K562 (cell line): ENCODE data around the gene CD101. TPM values are rescaled to one million over a fixed set of nuclear protein-coding genes. Genes with fewer than 3 reads are reported as not detected.

Experiments
- ATAC-seq: fragments of 200-7000 bp; cut with Tn5 transposase; 3 replicates; pipeline ENCODE4 v1.9.1; 2020; ENCODE audit warnings: moderate library complexity
- BruUV-seq: library from RNA; stranded (reverse); fragments of 400-500 nt; replicated peaks from 2 replicates; lab custom pipeline; 2021; lab: Mats Ljungman, UMichigan
- CTCF ChIA-PET: fragments of 300-600 bp; formaldehyde crosslinking; extraction: SDS; loops from one replicate; lab custom pipeline; 2021; ENCODE audit warnings: low intra/inter-chr PET ratio; lab: Yijun Ruan, JAX
- POLR2A ChIA-PET: fragments of 300-600, 350-650 bp; sonication (Branson Sonifier 250); formaldehyde crosslinking; extraction: SDS; loops from one replicate; lab custom pipeline; 2021; ENCODE audit warnings: antibody characterized with exemption, inconsistent platforms; lab: Yijun Ruan, JAX
- DNase-seq, 4 experiments: peaks; one replicate each; pipeline versions ENCODE4 v3.0.0 to v3.0.0-alpha.2; 2011 to 2018; ENCODE audit warnings: low spot score in 3 of 4, mixed read lengths in 3 of 4; ENCODE audit errors: extremely low read depth in 1 of 4
- FAIRE-seq: peaks from 2 replicates; lab custom pipeline; 2011; peaks lifted over from hg19 to GRCh38; lab: Jason Lieb, UNC
- H2AFZ ChIP-seq: 2 replicates; pipeline ENCODE4 v1.6.0; 2011; ENCODE audit warnings: low read depth, low read length, control low read depth, inconsistent platforms
- H3K27ac ChIP-seq: fragments of 200-600 bp; 3 replicates; pipeline ENCODE4 v1.8.0; 2011; ENCODE audit warnings: low read depth, mild to moderate bottlenecking, control low read depth, inconsistent platforms, low read length, moderate library complexity, mixed read lengths; ENCODE audit errors: extremely low read depth
- H3K27me3 ChIP-seq, 2 experiments: fragments of 300-600 bp in 1 of 2; 2 replicates in 1 of 2; 3 replicates in 1 of 2; pipeline versions ENCODE4 v1.6.0 to v1.8.0; 2011; ENCODE audit warnings: inconsistent platforms in 2 of 2, low read length in 2 of 2, mild to moderate bottlenecking in 1 of 2, mixed read lengths in 1 of 2, moderate library complexity in 1 of 2; ENCODE audit not compliant: control insufficient read depth in 2 of 2, insufficient read depth in 2 of 2
- H3K36me3 ChIP-seq: fragments of 300-600 bp; 3 replicates; pipeline ENCODE4 v1.8.0; 2011; ENCODE audit warnings: mild to moderate bottlenecking, low read length, inconsistent platforms; ENCODE audit not compliant: control insufficient read depth, insufficient read depth
- H3K4me1 ChIP-seq, 2 experiments: fragments of 200-600 bp in 1 of 2; replicated peaks in 1 of 2; 2 replicates in 1 of 2; 3 replicates in 1 of 2; pipeline versions ENCODE4 v1.5.1 to v1.8.0; 2011; ENCODE audit warnings: inconsistent platforms in 2 of 2, low read length in 2 of 2, mild to moderate bottlenecking in 1 of 2, mixed read lengths in 1 of 2, moderate library complexity in 1 of 2; ENCODE audit not compliant: control insufficient read depth in 2 of 2, insufficient read depth in 2 of 2
- H3K4me2 ChIP-seq: 2 replicates; pipeline ENCODE4 v1.6.1; 2011; ENCODE audit warnings: low read length, control low read depth, inconsistent platforms, mixed read lengths; ENCODE audit not compliant: insufficient read depth
- H3K4me3 ChIP-seq: fragments of 200-600 bp; sonication (generic), shearing (Covaris generic); 2 replicates; pipeline ENCODE4 v1.5.1; 2016; ENCODE audit warnings: control low read depth, inconsistent platforms
- H3K79me2 ChIP-seq: fragments of 200-600 bp; 3 replicates; pipeline ENCODE4 v1.8.0; 2011; ENCODE audit warnings: low read length, inconsistent platforms; ENCODE audit not compliant: control insufficient read depth, insufficient read depth
- H3K9ac ChIP-seq, 2 experiments: 2 replicates each; pipeline versions ENCODE4 v1.6.0 to v1.6.1; 2011; ENCODE audit warnings: low read depth in 2 of 2, low read length in 2 of 2, control low read depth in 1 of 2, inconsistent platforms in 1 of 2, mild to moderate bottlenecking in 1 of 2, mixed read lengths in 1 of 2; ENCODE audit not compliant: insufficient read depth in 1 of 2
- H3K9me1 ChIP-seq: one replicate; pipeline ENCODE4 v1.6.0; 2011; ENCODE audit warnings: inconsistent platforms, mild to moderate bottlenecking, low read length, moderate library complexity; ENCODE audit not compliant: control insufficient read depth, insufficient read depth
- H3K9me3 ChIP-seq: replicated peaks from 2 replicates; pipeline ENCODE4 v1.5.1; 2011; ENCODE audit warnings: low read depth, low read length, inconsistent platforms; ENCODE audit not compliant: control insufficient read depth, insufficient read depth
- H4K20me1 ChIP-seq: replicated peaks from 2 replicates; pipeline ENCODE4 v1.6.1; 2011; ENCODE audit warnings: low read length, inconsistent platforms, mixed read lengths; ENCODE audit not compliant: control insufficient read depth, insufficient read depth
- ARID1B ChIP-seq: fragments of 450-650 bp; IDR thresholded peaks from 2 replicates; pipeline ENCODE4 v1.6.1; 2016; ENCODE audit warnings: antibody characterized with exemption, mild to moderate bottlenecking, inconsistent platforms
- CBFB ChIP-seq: sonication (generic); formaldehyde crosslinking; IDR thresholded peaks from 2 replicates; pipeline ENCODE4 v1.4.0; 2020; ENCODE audit warnings: mild to moderate bottlenecking, missing genetic modification reagents
- CTCFL ChIP-seq: IDR thresholded peaks from 2 replicates; pipeline ENCODE4 v1.6.1; 2011; ENCODE audit warnings: borderline replicate concordance, low read depth, mild to moderate bottlenecking, moderate library complexity, low read length; ENCODE audit not compliant: insufficient read depth, poor library complexity, severe bottlenecking
- FOXA3 ChIP-seq, 2 experiments: fragments of 450-650 bp in 1 of 2; sonication (generic) in 1 of 2; formaldehyde crosslinking; IDR thresholded peaks in 1 of 2; conservative IDR thresholded peaks in 1 of 2; 2 replicates each; pipeline versions ENCODE4 v1.4.0 to v1.8.0; 2020 to 2022; ENCODE audit warnings: mild to moderate bottlenecking in 2 of 2, missing genetic modification reagents in 1 of 2
- HNRNPH1 ChIP-seq: fragments of 200-400 bp; formaldehyde crosslinking; optimal IDR thresholded peaks from 2 replicates; pipeline ENCODE3; 2017; ENCODE audit warnings: low read depth, mild to moderate bottlenecking, low read length, moderate library complexity
- XRCC5 ChIP-seq: fragments of 200-400 bp; formaldehyde crosslinking; IDR thresholded peaks from 2 replicates; pipeline ENCODE4 v1.6.1; 2017; ENCODE audit warnings: low read depth, mild to moderate bottlenecking, low read length
- ZBTB11 ChIP-seq, 3 experiments: fragments of 200-800 bp in 1 of 3; fragments of 250-450 bp in 1 of 3; fragments of 450-650 bp in 1 of 3; sonication (Bioruptor Pico) in 1 of 3; sonication (Bioruptor generic) in 1 of 3; formaldehyde crosslinking in 1 of 3; IDR thresholded peaks; 2 replicates each; pipeline versions ENCODE4 v1.6.1 to v1.8.0; 2016 to 2022; ENCODE audit warnings: mild to moderate bottlenecking in 2 of 3, missing genetic modification characterization in 2 of 3, missing compliant biosample characterization in 1 of 3, moderate library complexity in 1 of 3
- ZNF146 ChIP-seq: IDR thresholded peaks from one replicate; pipeline ENCODE4 v1.6.1; 2018; ENCODE audit warnings: missing compliant biosample characterization; ENCODE audit not compliant: unreplicated experiment
- ZNF316 ChIP-seq: fragments of 450-650 bp; IDR thresholded peaks from 2 replicates; pipeline ENCODE4 v1.6.1; 2016
- ZNF41 ChIP-seq: fragments of 250-450 bp; sonication (Bioruptor Pico); conservative IDR thresholded peaks from 2 replicates; pipeline ENCODE4 v1.4.0; 2020; ENCODE audit warnings: mild to moderate bottlenecking
- ZNF518B ChIP-seq: fragments of 250-450 bp; sonication (Bioruptor Pico); IDR thresholded peaks from 2 replicates; pipeline ENCODE4 v1.5.0; 2021; ENCODE audit warnings: mild to moderate bottlenecking, moderate library complexity
- in situ Hi-C: fragments of 300-500 bp; cut with MboI; formaldehyde crosslinking; loops from 4 replicates; pipeline ENCODE4 v1.15.0; 2018; ENCODE audit warnings: inconsistent platforms, mixed read lengths
- intact Hi-C: fragments of 100-400 bp; cut with micrococcal nuclease; formaldehyde crosslinking; loops from 2 replicates; pipeline ENCODE4 v1.14.2; 2022
- polyA plus RNA-seq, 8 experiments: library from polyadenylated mRNA; depleted of rRNA in 4 of 8; stranded (reverse) in 5 of 8; unstranded in 3 of 8; fragments of >200 nt; fragmentation: Nextera tagmentation in 2 of 8; fragmentation: Illumina TruSeq in 1 of 8; extraction: Ambion mirVana in 2 of 8; extraction: Trizol in 1 of 8; gene quantifications; 2 replicates each; pipeline versions ENCODE4 v1.2.1 to v1.2.3, GENCODE V29; 2011 to 2014; ENCODE audit warnings: inconsistent platforms in 1 of 8, missing spikeins in 1 of 8
- total RNA-seq, 7 experiments: library from RNA; depleted of rRNA in 6 of 7; stranded (reverse); fragments of >200 nt in 6 of 7; fragmentation: Illumina TruSeq in 2 of 7; extraction: Trizol in 2 of 7; gene quantifications; 2 replicates each; pipeline versions ENCODE4 v1.2.1 to v1.2.3, GENCODE V29; 2011 to 2021; ENCODE audit warnings: low replicate concordance in 1 of 7

The CD101 gene
- total and polyA plus RNA-seq, 9 of the 15 experiments (the other 6 are each of a cell fraction or from before 2014, with no cell fraction given): 0.04 to 1.1 (median 0.20) TPM

- in situ Hi-C loops: loop anchor here (5.0 kb wide), 2 partner anchors 322 to 477 kb away; no protein-coding TSS in a partner anchor
Measured at GRCh38 chr1:117054068-117054467, 52.5 kb downstream of the CD101 start.

More at GRCh38 chr1:117054068-117054467, 52.5 kb downstream of the CD101 start:
- DNase-seq (no peak), FAIRE-seq (no peak), ATAC-seq (no peak)
- Histone ChIP-seq H2AFZ (no peak overlapping the region), H3K9me3 (no peaks in the 10 kb centered on the region), H3K27ac (no peak overlapping the region), H3K9me1 (no peaks in the 10 kb centered on the region), H3K27me3 (no peaks in the 10 kb centered on the region), H3K9ac (no peak overlapping the region), H3K36me3 (no peaks in the 10 kb centered on the region), H3K79me2 (peaks cover 12% of the 10 kb centered on the region), H3K4me1 (no peaks in the 10 kb centered on the region; a peak in 2 of 5 replicates)
- intact Hi-C loops: loop anchor here (10.0 kb wide), 4 partner anchors 119 to 909 kb away; no protein-coding TSS in a partner anchor
- no TSS peak for BruUV-seq
- TF ChIP-seq FOXA3 (CRISPR knock-in tag; conservative IDR thresholded peaks at IDR 0.05 in 1 of 2, IDR thresholded peaks at IDR 0.05 in 1 of 2) (no peak), ZNF316 (peak; percentile 12; the same call in 1 of the 2 replicates), ZBTB11 (CRISPR knock-in tag; IDR thresholded peaks at IDR 0.05) (no peak), HNRNPH1 (no peak), ARID1B (no peak), CBFB (no peak), ZNF518B (no peak), XRCC5 (no peak), CTCFL (no peak), ZNF41 (CRISPR knock-in tag) (no peak), ZNF146 (CRISPR knock-in tag) (peak; percentile 61)
- TF ChIP-seq, all 486 proteins: peak for 2
- Histone ChIP-seq H3K4me3 (no peak overlapping the region), H4K20me1 (no peaks in the 10 kb centered on the region), H3K4me2 (no peak overlapping the region)
- POLR2A ChIA-PET: interaction anchor here (1.4 kb wide), 1 partner anchor 10 kb away, joined by 4 read pairs; no protein-coding TSS in a partner anchor
- CTCF ChIA-PET: interaction anchor here (1.8 to 3.4 kb wide), 3 partner anchors 211 to 915 kb away, joined by 5 to 18 read pairs (median 8); no protein-coding TSS in a partner anchor
